Germinal center (tissue), 1 donor: Measurements from ENCODE around the gene EN2.

Source experiments
- DNase-seq: peaks from one replicate; pipeline ENCODE4 v3.0.0; 2012; ENCODE audit warnings: mixed read lengths, low spot score

The EN2 gene

GRCh38 chr7:155458111-155458877, at the start of gene EN2:
Gene EN2, plus strand, starts transcription at chr7:155458129. Its CDS starts 249 bp downstream, at chr7:155458378.
- DNase-seq, result no peak

GRCh38 chr7:155408651-155409586, 49.0 kb upstream of the EN2 start:
- no peak for DNase-seq

- DNase-seq, result no peak
Measured at GRCh38 chr7:155409980-155410379, 47.9 kb upstream of the EN2 start.

- DNase-seq, result no peak
Measured at GRCh38 chr7:155410431-155410830, 47.5 kb upstream of the EN2 start.

GRCh38 chr7:155411718-155412415, 46.1 kb upstream of the EN2 start:
- no peak for DNase-seq

GRCh38 chr7:155412416-155413253, 45.3 kb upstream of the EN2 start:
- DNase-seq, result peak; percentile 81

GRCh38 chr7:155414547-155415492, 43.1 kb upstream of the EN2 start:
- no peak for DNase-seq

- DNase-seq, result no peak
Measured at GRCh38 chr7:155416646-155417380, 41.1 kb upstream of the EN2 start.

- no peak for DNase-seq
Measured at GRCh38 chr7:155418304-155418703, 39.6 kb upstream of the EN2 start.

- no peak for DNase-seq
Measured at GRCh38 chr7:155418941-155419755, 38.8 kb upstream of the EN2 start.

GRCh38 chr7:155420116-155420515, 37.8 kb upstream of the EN2 start:
- no peak for DNase-seq

- DNase-seq, result no peak
Measured at GRCh38 chr7:155422151-155422550, 35.8 kb upstream of the EN2 start.

GRCh38 chr7:155422599-155423336, 35.2 kb upstream of the EN2 start:
- no peak for DNase-seq

- DNase-seq, result no peak
Measured at GRCh38 chr7:155423337-155424285, 34.3 kb upstream of the EN2 start.

GRCh38 chr7:155424301-155425010, 33.5 kb upstream of the EN2 start:
- no peak for DNase-seq

GRCh38 chr7:155425011-155425340, 33.0 kb upstream of the EN2 start:
- DNase-seq, result no peak
